Mucosa of rectum (tissue), 2 donors: Measurements from ENCODE around the gene CST9.

Source experiments
- H3K27ac ChIP-seq, 2 donors: one replicate each; pipeline ENCODE4 v1.7.0; 2013; ENCODE audit warnings: inconsistent platforms in 2 of 2, low read depth in 2 of 2, low read length in 2 of 2
- H3K27me3 ChIP-seq, 2 donors: one replicate each; pipeline ENCODE4 v1.7.0; 2013; ENCODE audit warnings: low read length in 2 of 2; ENCODE audit not compliant: control insufficient read depth in 2 of 2, insufficient read depth in 2 of 2
- H3K36me3 ChIP-seq, 2 donors: one replicate each; pipeline ENCODE4 v1.7.0; 2013; ENCODE audit warnings: low read length in 2 of 2; ENCODE audit not compliant: control insufficient read depth in 2 of 2, insufficient read depth in 2 of 2
- H3K4me1 ChIP-seq, 2 donors: one replicate each; pipeline ENCODE4 v1.7.0; 2013; ENCODE audit warnings: low read length in 2 of 2, mild to moderate bottlenecking in 1 of 2; ENCODE audit not compliant: control insufficient read depth in 2 of 2, insufficient read depth in 2 of 2
- H3K4me3 ChIP-seq, 2 donors: one replicate each; pipeline ENCODE4 v1.7.0; 2013; ENCODE audit warnings: low read length in 2 of 2
- H3K9ac ChIP-seq, 2 donors: one replicate each; pipeline ENCODE4 v1.7.0; 2013; ENCODE audit warnings: low read length in 2 of 2, low read depth in 1 of 2, mild to moderate bottlenecking in 1 of 2
- H3K9me3 ChIP-seq, 2 donors: one replicate each; pipeline ENCODE4 v1.7.0; 2013; ENCODE audit warnings: low read length in 2 of 2; ENCODE audit not compliant: control insufficient read depth in 2 of 2
- donor health status: healthy.
- donor health status: Normal muscosa, but diverticular disease.

CST9 gene

GRCh38 chr20:23631226-23631822 is 25.6 kb upstream of the CST9 start:
- Histone ChIP-seq H3K36me3 (peaks cover 17 to 22% of the 10 kb centered on the region in 2 donors), H3K4me1 (peaks cover 14 to 33% of the 10 kb centered on the region in 2 donors), H3K9ac (no peak overlapping the region), H3K4me3 (no peak overlapping the region), H3K27me3 (no peaks in the 10 kb centered on the region), H3K27ac (no peak overlapping the region), H3K9me3 (no peaks in the 10 kb centered on the region)

DNA sequence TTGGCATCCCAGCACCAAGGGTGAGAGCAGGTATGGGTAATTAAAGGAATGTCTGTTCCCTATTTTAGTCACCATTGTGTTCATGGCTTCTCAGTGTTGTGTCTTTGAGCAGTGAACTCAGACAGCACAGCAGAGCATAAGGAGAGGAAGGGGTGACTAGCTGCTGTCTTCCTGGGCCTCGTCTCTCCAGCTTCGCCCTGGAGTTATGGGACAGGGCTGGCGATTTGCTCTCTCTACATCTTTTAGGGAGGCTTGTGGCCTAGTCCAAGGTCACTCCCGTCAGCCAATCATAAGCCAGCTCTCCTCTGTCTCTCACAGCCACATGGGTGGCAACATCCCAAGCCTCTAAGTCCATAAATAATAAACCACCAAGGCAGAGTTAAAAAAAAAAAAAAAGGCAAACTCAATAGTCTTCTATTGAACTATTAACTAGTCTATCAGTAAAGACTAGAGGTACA is 24.7 kb upstream of the CST9 start:
- Histone ChIP-seq H3K9me3 (no peaks in the 10 kb centered on the region), H3K27ac (peak overlapping the region; percentile 64 to 75), H3K4me3 (no peak overlapping the region), H3K36me3 (peaks cover 17 to 22% of the 10 kb centered on the region in 2 donors), H3K27me3 (no peaks in the 10 kb centered on the region), H3K4me1 (peaks cover 8 to 26% of the 10 kb centered on the region in 2 donors), H3K9ac (no peak overlapping the region)

GRCh38 chr20:23629542-23630391 is 24.1 kb upstream of the CST9 start:
- Histone ChIP-seq H3K4me1 (peaks cover 6 to 20% of the 10 kb centered on the region in 2 donors), H3K27ac (peak overlapping the region; percentile 64 to 75), H3K4me3 (no peak overlapping the region), H3K9me3 (no peaks in the 10 kb centered on the region), H3K9ac (peak overlapping the region in 1 of 2 donors; percentile 29), H3K27me3 (no peaks in the 10 kb centered on the region), H3K36me3 (peaks cover 13 to 19% of the 10 kb centered on the region in 2 donors)

GRCh38 chr20:23629017-23629541 is 23.4 kb upstream of the CST9 start:
- H3K4me1 ChIP-seq: peaks cover 6 to 17% of the 10 kb centered on the region in 2 donors
- H3K4me3 ChIP-seq: no peak overlapping the region
- H3K27ac ChIP-seq: peak overlapping the region; percentile 64 to 75
- peak overlapping the region in 1 of 2 donors; percentile 29 for H3K9ac ChIP-seq
- H3K27me3 ChIP-seq: no peaks in the 10 kb centered on the region
- H3K36me3 ChIP-seq: peaks cover 9 to 14% of the 10 kb centered on the region in 2 donors
- H3K9me3 ChIP-seq: no peaks in the 10 kb centered on the region

- Histone ChIP-seq H3K4me3 (no peak overlapping the region), H3K9ac (no peak overlapping the region), H3K27ac (peak overlapping the region; percentile 27 to 44), H3K9me3 (no peaks in the 10 kb centered on the region), H3K27me3 (no peaks in the 10 kb centered on the region), H3K4me1 (peaks cover 6 to 17% of the 10 kb centered on the region in 2 donors), H3K36me3 (peaks cover 4 to 10% of the 10 kb centered on the region in 2 donors)
These were observed 22.8 kb upstream of the CST9 start for GRCh38 chr20:23628402-23629016.

DNA sequence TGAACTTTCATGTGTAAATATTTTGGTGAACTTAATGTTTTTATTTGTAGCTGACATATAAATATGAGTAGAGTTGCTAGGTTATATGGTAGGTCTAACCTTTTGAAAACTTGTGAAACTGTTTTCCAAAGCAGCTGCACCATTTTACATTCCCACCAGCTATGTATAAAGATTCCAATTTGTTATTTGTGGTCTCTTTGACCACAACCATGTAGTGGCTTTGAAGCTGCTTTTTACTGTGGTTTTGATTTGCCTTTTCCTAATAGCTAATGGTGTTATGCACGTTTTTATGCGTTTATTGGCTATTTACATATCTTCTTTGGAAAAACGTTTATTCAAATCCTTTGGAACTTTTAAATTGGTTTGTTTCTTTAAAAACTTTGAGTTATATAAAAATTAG is 21.8 kb upstream of the CST9 start:
- H3K4me1 ChIP-seq: peaks cover 10 to 20% of the 10 kb centered on the region in 2 donors
- H3K36me3 ChIP-seq: peaks cover 0 to 2% of the 10 kb centered on the region in 2 donors
- H3K9ac ChIP-seq: no peak overlapping the region
- no peaks in the 10 kb centered on the region for H3K27me3 ChIP-seq
- H3K4me3 ChIP-seq: no peak overlapping the region
- no peak overlapping the region for H3K27ac ChIP-seq
- no peaks in the 10 kb centered on the region for H3K9me3 ChIP-seq

- no peak overlapping the region for H3K4me3 ChIP-seq
- H3K36me3 ChIP-seq: no peaks in the 10 kb centered on the region
- H3K27ac ChIP-seq: no peak overlapping the region
- H3K9ac ChIP-seq: no peak overlapping the region
- no peaks in the 10 kb centered on the region for H3K27me3 ChIP-seq
- H3K4me1 ChIP-seq: peaks cover 10 to 20% of the 10 kb centered on the region in 2 donors
- H3K9me3 ChIP-seq: no peaks in the 10 kb centered on the region
These were observed 20.4 kb upstream of the CST9 start for GRCh38 chr20:23626040-23626620.

GRCh38 chr20:23625236-23625964 is 19.7 kb upstream of the CST9 start:
- Histone ChIP-seq H3K9ac (no peak overlapping the region), H3K4me3 (no peak overlapping the region), H3K9me3 (no peaks in the 10 kb centered on the region), H3K27ac (no peak overlapping the region), H3K36me3 (no peaks in the 10 kb centered on the region), H3K4me1 (peaks cover 9 to 20% of the 10 kb centered on the region in 2 donors), H3K27me3 (no peaks in the 10 kb centered on the region)

GRCh38 chr20:23624324-23624691 is 18.6 kb upstream of the CST9 start:
- Histone ChIP-seq H3K9ac (no peak overlapping the region), H3K4me1 (peaks cover 4 to 15% of the 10 kb centered on the region in 2 donors), H3K27ac (peak overlapping the region in 1 of 2 donors; percentile 26), H3K36me3 (no peaks in the 10 kb centered on the region), H3K9me3 (no peaks in the 10 kb centered on the region), H3K4me3 (no peak overlapping the region), H3K27me3 (no peaks in the 10 kb centered on the region)
